PC-3 (cell line): ENCODE data around the gene OTOF. TPM values are rescaled to one million over a fixed set of nuclear protein-coding genes. Genes with fewer than 3 reads are reported as not detected.

Experiments used
- ATAC-seq: fragments of 200-7000 bp; cut with Tn5 transposase; 2 replicates; pipeline ENCODE4 v1.9.1; 2020; ENCODE audit warnings: mild to moderate bottlenecking, moderate library complexity
- BruUV-seq: library from RNA; stranded (reverse); fragments of 400-500 nt; replicated peaks from 2 replicates; lab custom pipeline; 2021; lab: Mats Ljungman, UMichigan
- CTCF ChIA-PET: fragments of 300-600 bp; sonication (Branson Sonifier 250); formaldehyde crosslinking; loops from one replicate; lab custom pipeline; 2022; ENCODE audit warnings: antibody characterized with exemption; lab: Charles Lee
- POLR2A ChIA-PET: fragments of 300-600 bp; sonication (Branson Sonifier 250); formaldehyde crosslinking; loops from one replicate; lab custom pipeline; 2022; ENCODE audit warnings: antibody characterized with exemption; ENCODE audit not compliant: unreplicated experiment; lab: Charles Lee
- DNase-seq: peaks from one replicate; pipeline ENCODE4 v3.0.0-alpha.2; 2015
- H2AFZ ChIP-seq: fragments of 300-600 bp; sonication (generic); 2 replicates; pipeline ENCODE4 v1.6.0; 2016; ENCODE audit warnings: antibody characterized with exemption, low read length
- H3F3A ChIP-seq: fragments of 300-600 bp; sonication (generic); one replicate; pipeline ENCODE4 v1.6.0; 2017; ENCODE audit warnings: antibody characterized with exemption, low read length, control low read depth, mild to moderate bottlenecking; ENCODE audit not compliant: unreplicated experiment
- H3K27ac ChIP-seq: fragments of 300-600 bp; sonication (generic); 2 replicates; pipeline ENCODE4 v1.5.1; 2016; ENCODE audit warnings: mild to moderate bottlenecking, low read length
- H3K27me3 ChIP-seq: fragments of 300-600 bp; sonication (generic); 2 replicates; pipeline ENCODE4 v1.6.1; 2016; ENCODE audit warnings: low read length, mixed read lengths
- H3K36me3 ChIP-seq: fragments of 300-600 bp; sonication (generic); 2 replicates; pipeline ENCODE4 v1.6.1; 2016; ENCODE audit warnings: low read depth, mixed run types, low read length, mixed read lengths
- H3K4me1 ChIP-seq: fragments of 300-600 bp; sonication (generic); 2 replicates; pipeline ENCODE4 v1.5.1; 2016; ENCODE audit warnings: low read length; ENCODE audit not compliant: insufficient read depth
- H3K4me2 ChIP-seq: fragments of 300-600 bp; sonication (generic); 2 replicates; pipeline ENCODE4 v1.6.0; 2016; ENCODE audit warnings: low read length
- H3K4me3 ChIP-seq: fragments of 300-600 bp; sonication (generic); 2 replicates; pipeline ENCODE4 v1.5.1; 2016; ENCODE audit warnings: mild to moderate bottlenecking, low read length, mixed read lengths
- H3K79me2 ChIP-seq: fragments of 300-600 bp; sonication (generic); 2 replicates; pipeline ENCODE4 v1.6.1; 2017; ENCODE audit warnings: low read length, mixed read lengths
- H3K9ac ChIP-seq: fragments of 300-600 bp; sonication (generic); 2 replicates; pipeline ENCODE4 v1.6.0; 2016; ENCODE audit warnings: mild to moderate bottlenecking, low read length
- H3K9me2 ChIP-seq: fragments of 300-600 bp; sonication (generic); replicated peaks from 2 replicates; pipeline ENCODE4 v1.6.1; 2016; ENCODE audit warnings: mixed run types, low read length, mixed read lengths
- H3K9me3 ChIP-seq: fragments of 300-600 bp; sonication (generic); 2 replicates; pipeline ENCODE4 v1.6.1; 2016; ENCODE audit warnings: low read length, mixed read lengths
- H4K20me1 ChIP-seq: fragments of 300-600 bp; sonication (generic); 2 replicates; pipeline ENCODE4 v1.6.1; 2016; ENCODE audit warnings: low read length, mixed read lengths
- CTCF ChIP-seq: fragments of 300-600 bp; sonication (generic); conservative IDR thresholded peaks from 2 replicates; pipeline ENCODE4 v1.5.1; 2017; ENCODE audit warnings: antibody characterized with exemption, low read depth, mild to moderate bottlenecking, low read length
- EZH2 ChIP-seq: fragments of 300-600 bp; sonication (generic); IDR thresholded peaks from one replicate; pipeline ENCODE4 v1.6.1; 2017; ENCODE audit warnings: antibody characterized with exemption, mild to moderate bottlenecking, low read length; ENCODE audit not compliant: unreplicated experiment
- EZH2phosphoT487 ChIP-seq: fragments of 300-600 bp; sonication (generic); IDR thresholded peaks from 2 replicates; pipeline ENCODE4 v1.6.1; 2018; ENCODE audit warnings: mild to moderate bottlenecking, antibody characterized with exemption, low read length, borderline replicate concordance
- intact Hi-C: fragments of 100-400 bp; cut with micrococcal nuclease; formaldehyde crosslinking; loops from 2 replicates; pipeline ENCODE4 v1.9.0; 2023
- total RNA-seq: library from RNA; depleted of rRNA; stranded (reverse); fragments of >200 nt; gene quantifications from 2 replicates; pipeline ENCODE4 v1.2.3, GENCODE V29; 2014

The OTOF gene
- total RNA-seq, 1 experiment from 2014 or later, result not detected

GRCh38 chr2:26458365-26459042 lies 19.4 kb downstream of the OTOF start:
- H3F3A ChIP-seq, result no peaks in the 10 kb centered on the region
- H3K4me2 ChIP-seq, result no peak overlapping the region
- H2AFZ ChIP-seq, result no peak overlapping the region
- H3K9ac ChIP-seq, result no peak overlapping the region
- BruUV-seq, result no TSS peak
- H3K4me1 ChIP-seq, result peaks cover 5% of the 10 kb centered on the region; the same call in 1 of the 2 replicates
- TF ChIP-seq EZH2phosphoT487, result no peak
- TF ChIP-seq EZH2, result no peak
- TF ChIP-seq CTCF, result 0 out of 2 replicates have a peak, but pooled peaks have one; percentile 10
- H3K27ac ChIP-seq, result no peak overlapping the region
- no peak for ATAC-seq
- intact Hi-C loops, result no loop called here
- no peaks in the 10 kb centered on the region for H3K9me2 ChIP-seq
- H3K79me2 ChIP-seq, result no peaks in the 10 kb centered on the region
- no peaks in the 10 kb centered on the region for H3K36me3 ChIP-seq
- H3K27me3 ChIP-seq, result no peaks in the 10 kb centered on the region
- no peaks in the 10 kb centered on the region for H4K20me1 ChIP-seq
- POLR2A ChIA-PET, result interaction anchor here (0.7 kb wide), 1 partner anchor 48 kb away, joined by 3 read pairs; no protein-coding TSS in a partner anchor
- CTCF ChIA-PET, result interaction anchor here (0.6 kb wide), 1 partner anchor 102 kb away, joined by 13 read pairs; no protein-coding TSS in a partner anchor
- DNase-seq, result no peak
- no peaks in the 10 kb centered on the region for H3K9me3 ChIP-seq
- no peak overlapping the region for H3K4me3 ChIP-seq

GRCh38 chr2:26457695-26458364 lies 20.1 kb downstream of the OTOF start:
- CTCF ChIA-PET, result no interaction called here
- Histone ChIP-seq H2AFZ (no peak overlapping the region), H3K36me3 (no peaks in the 10 kb centered on the region), H3F3A (no peaks in the 10 kb centered on the region), H3K9ac (no peak overlapping the region), H3K79me2 (no peaks in the 10 kb centered on the region), H3K9me3 (no peaks in the 10 kb centered on the region), H3K4me3 (no peak overlapping the region), H3K27me3 (no peaks in the 10 kb centered on the region), H3K4me2 (no peak overlapping the region), H3K9me2 (no peaks in the 10 kb centered on the region), H3K4me1 (peaks cover 5% of the 10 kb centered on the region; the same call in 1 of the 2 replicates), H4K20me1 (no peaks in the 10 kb centered on the region), H3K27ac (no peak overlapping the region)
- no TSS peak for BruUV-seq
- POLR2A ChIA-PET, result no interaction called here
- intact Hi-C loops, result no loop called here
- ATAC-seq (no peak), DNase-seq (no peak)
- no peak for TF ChIP-seq CTCF
- TF ChIP-seq EZH2phosphoT487, result no peak
- no peak for TF ChIP-seq EZH2
